OCI-LY1 (cell line): ENCODE measurements around the gene BHMT.

Source experiments
- CTCF ChIP-seq: fragments of 200-600 bp; sonication (generic), shearing (Covaris generic); IDR thresholded peaks from 2 replicates; pipeline ENCODE4 v1.5.1; 2017; ENCODE audit warnings: mild to moderate bottlenecking, antibody characterized with exemption, low read length, moderate library complexity, mixed read lengths
- EZH2 ChIP-seq: fragments of 200-600 bp; sonication (generic), shearing (Covaris generic); IDR thresholded peaks from 2 replicates; pipeline ENCODE4 v1.8.0; 2017; ENCODE audit warnings: borderline replicate concordance, mixed run types, mild to moderate bottlenecking, antibody characterized with exemption, low read length, moderate library complexity, mixed read lengths

GRCh38 chr5:79088507-79088906 lies 23.1 kb upstream of the BHMT start:
- TF ChIP-seq CTCF (no peak), EZH2 (no peak)
